Stimulated activated CD8-positive, alpha-beta memory T cell treated with anti-CD3 and anti-CD28 coated beads, Interleukin-2, amount 100 ng/mL, for 48 hours (primary cell): ENCODE measurements around the gene DNAJC30.
"Not testable (repeated sequence)": the region's sequence is repeated elsewhere in the genome, so short reads cannot be mapped to it uniquely, and the experiment has no call there.

Experiments
- DNase-seq, 2 donors: peaks; one replicate each; pipeline ENCODE4 v3.0.0-alpha.2; 2020; ENCODE audit warnings: low read depth in 2 of 2

Gene DNAJC30

GRCh38 chr7:73683056-73683787, at the start of gene DNAJC30, which contains the start of gene BUD23:
Gene DNAJC30, minus strand, starts transcription at chr7:73683453. Its CDS starts 30 bp downstream, at chr7:73683423.
Gene BUD23, plus strand, starts transcription at chr7:73683597. Its CDS starts 29 bp downstream, at chr7:73683626.
- DNase-seq, result peak; percentile 93 to 99

DNA sequence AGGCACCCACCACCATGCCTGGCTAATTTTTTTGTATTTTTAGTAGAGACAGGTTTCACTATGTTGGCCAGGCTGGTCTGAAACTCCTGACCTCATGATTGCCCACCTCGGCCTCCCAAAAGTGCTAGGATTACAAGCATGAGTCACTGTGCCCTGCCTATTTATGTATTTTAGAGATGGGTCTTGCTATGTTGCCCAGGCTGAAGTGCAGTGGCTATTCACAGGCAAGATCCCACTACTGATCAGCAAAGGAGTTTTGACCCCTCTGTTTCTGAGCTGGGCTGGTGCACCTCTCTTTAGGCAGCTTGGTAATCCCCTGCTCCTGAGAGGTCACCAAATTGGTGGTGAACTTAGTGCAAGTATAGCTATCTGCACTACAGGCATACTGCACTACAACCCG, 49.1 kb upstream of the DNAJC30 start:
- DNase-seq, result no peak

- DNase-seq, result no peak
Observed at GRCh38 chr7:73730485-73730884, 47.2 kb upstream of the DNAJC30 start.

DNA sequence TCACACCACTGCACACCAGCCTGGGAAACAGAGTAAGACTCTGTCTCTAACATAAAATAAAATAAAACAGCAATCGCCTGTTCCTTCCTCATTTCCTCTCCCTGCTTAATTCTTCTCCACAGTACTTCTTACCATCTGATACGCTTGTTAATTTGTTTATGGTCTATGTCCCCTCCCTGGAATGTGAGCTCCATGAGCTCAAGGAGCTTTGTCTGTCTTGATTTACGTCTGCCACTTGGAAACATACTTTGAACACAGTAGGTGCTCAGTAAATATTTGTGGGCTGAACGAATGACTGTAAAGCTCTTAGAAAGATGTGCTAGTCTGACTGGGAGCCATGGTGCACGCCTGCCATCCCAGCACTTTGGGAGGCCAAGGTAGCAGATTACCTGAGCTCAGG, 45.3 kb upstream of the DNAJC30 start:
- no peak for DNase-seq

DNA sequence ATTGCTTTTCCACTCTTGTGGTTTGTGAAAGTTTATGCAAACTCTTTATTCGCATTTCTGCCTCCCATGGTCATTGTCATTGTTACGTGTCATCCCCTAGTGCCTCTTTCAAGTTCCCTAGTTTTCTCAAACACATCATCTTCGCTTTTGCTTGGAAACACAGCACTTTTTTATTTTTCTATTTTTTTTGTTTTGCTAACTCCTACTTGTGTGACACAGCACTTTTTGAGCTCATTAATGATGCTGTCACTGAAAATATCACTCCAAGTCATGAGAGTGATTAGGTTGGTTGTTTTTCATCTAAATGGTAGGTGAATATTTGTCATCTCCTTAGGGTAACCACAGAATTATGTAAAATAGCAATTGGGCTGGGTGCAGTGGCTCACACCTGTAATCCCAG, 44.7 kb upstream of the DNAJC30 start:
- DNase-seq, result no peak

DNA sequence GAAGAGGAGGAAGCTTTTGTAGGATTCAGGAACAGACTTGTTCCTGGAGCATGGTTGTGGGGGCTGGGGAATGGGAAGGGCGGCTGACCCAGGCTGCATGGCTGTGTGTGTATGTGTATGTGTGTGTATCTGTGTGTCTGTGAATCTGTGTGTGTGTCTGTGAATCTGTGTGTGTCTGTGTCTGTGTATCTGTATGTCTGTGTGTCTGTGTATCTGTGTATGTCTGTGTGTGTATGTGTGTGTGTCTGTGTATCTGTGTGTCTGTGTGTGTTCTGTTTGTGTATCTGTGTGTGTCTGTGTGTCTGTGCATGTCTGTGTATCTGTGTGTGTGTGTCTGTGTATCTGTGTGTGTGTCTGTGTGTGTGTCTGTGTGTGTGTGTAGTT, 42.8 kb upstream of the DNAJC30 start:
- no peak for DNase-seq

DNA sequence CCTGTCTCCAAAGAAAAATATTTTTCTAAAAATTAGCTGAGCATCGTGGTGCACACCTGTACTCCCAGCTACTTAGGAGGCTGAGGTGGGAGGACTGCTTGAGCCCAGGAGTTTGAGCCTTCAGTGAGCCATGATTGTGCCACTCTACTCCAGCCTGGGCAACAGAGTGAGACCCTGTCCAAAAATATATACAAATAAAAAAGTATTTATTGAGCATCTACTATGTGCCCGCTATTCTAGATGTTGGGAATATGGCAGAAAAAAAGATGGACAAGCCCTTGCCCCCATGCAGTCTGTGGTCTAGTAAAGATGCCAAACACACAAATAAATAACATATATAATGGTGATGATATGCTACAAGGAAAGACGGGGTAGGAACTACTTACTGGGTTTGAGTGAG, 40.6 kb upstream of the DNAJC30 start:
- DNase-seq, result no peak

- no peak for DNase-seq
Observed at GRCh38 chr7:73722785-73723184, 39.5 kb upstream of the DNAJC30 start.

DNA sequence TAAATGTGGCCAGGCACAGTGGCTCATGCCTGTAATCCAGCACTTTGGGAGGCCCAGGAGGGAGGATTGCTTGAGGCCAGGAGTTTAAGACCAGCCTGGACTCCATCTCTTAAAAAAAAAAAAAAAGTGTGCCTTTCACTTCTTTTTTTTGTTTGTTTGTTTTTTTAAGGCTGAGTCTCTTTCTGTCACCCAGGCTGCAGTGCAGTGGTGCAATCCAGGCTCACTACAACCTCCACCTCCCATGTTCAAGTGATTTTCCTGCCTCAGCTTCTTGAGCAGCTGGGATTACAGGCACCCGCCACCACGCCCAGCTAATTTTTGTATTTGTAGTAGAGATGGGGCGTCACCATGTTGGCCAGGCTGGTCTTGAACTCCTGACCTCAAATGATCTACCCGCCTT, 38.9 kb upstream of the DNAJC30 start:
- not testable (repeated sequence) for DNase-seq

- DNase-seq, result no peak
Observed at GRCh38 chr7:73721377-73721817, 38.1 kb upstream of the DNAJC30 start.

GRCh38 chr7:73720443-73720842, 37.2 kb upstream of the DNAJC30 start:
- DNase-seq, result not testable (repeated sequence)

DNA sequence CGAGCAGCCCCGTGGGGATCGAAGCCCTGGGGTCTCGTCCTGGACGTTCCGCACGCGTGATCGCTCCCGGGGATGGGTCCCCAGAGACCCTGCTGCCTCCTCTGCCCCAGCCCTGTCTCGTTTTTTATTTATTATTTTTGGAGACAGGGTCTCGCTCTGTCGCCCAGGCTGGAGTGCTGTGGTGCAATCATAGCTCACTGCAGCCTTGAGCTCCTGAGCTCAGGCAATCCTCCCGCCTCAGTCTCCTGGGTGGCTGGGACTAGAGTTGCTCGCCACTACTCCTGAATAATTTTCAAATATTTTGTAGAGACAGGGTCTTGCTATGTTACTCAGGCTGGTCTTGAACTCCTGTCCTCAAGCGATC, 36.5 kb upstream of the DNAJC30 start:
- DNase-seq, result no peak

GRCh38 chr7:73718905-73719805, 35.9 kb upstream of the DNAJC30 start, which contains the start of gene STX1A:
Gene STX1A, minus strand, starts transcription at chr7:73719669. Its CDS starts 38 bp downstream, at chr7:73719631.
- peak; percentile 55 to 68 for DNase-seq

GRCh38 chr7:73718438-73718881, 35.2 kb upstream of the DNAJC30 start:
- no peak for DNase-seq

DNA sequence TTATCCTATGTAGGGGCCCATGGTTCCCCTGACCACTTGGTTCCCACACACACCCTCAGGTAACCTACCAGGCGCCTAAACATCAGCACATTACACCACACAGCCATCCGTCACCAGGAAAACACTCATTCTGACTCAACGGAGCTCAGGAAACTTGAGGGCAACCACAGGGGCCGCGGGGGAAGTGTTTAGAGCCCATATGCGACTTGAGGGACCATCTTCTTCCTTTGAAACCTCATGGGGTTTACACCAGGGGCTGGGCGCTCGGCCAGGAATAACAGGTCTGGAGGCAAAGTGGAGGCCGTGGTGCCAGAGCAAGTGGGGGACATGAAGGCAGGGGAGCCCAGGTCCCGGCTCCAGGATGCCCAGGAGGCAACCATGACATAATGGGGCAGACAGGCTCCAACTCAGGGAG, 34.7 kb upstream of the DNAJC30 start:
- peak; percentile 69 to 70 for DNase-seq

GRCh38 chr7:73717025-73717807, 34.0 kb upstream of the DNAJC30 start:
- no peak for DNase-seq

GRCh38 chr7:73716318-73716890, 33.2 kb upstream of the DNAJC30 start:
- no peak for DNase-seq

DNA sequence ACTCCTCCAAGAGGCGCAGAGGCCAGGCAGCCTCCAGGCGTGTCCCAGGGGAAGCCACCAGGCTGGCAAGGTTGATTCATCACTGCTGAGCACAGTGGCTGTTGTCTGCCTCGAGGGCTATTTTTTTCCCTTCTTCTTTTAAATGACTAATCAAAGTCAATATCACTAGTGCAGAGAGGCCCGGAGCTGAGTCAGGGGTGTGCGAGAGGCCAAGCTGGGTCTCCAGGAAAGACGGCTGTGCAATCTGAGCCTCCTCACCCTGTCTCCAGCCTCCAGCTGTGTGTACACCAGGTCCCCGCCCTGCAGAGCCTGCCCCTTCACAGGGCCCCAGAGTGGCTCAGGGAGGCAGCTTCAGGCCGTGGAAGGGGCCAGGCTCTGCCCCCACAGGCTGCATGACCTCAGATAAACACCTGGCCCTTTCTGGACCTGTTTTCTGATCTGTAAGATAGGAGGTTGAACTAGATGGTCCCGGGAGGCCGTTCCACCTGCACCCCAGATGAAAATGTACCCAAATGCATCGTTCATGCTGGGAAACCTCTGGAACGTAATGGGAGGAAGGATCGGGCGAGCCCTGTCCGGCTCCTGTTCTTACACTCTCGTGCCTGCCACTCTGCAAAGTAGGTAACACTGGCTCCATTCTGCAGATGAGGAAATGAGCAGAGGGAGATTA, 32.5 kb upstream of the DNAJC30 start:
- DNase-seq, result peak; percentile 43 to 65

GRCh38 chr7:73713319-73713718, 30.1 kb upstream of the DNAJC30 start:
- DNase-seq, result not testable (repeated sequence)

DNA sequence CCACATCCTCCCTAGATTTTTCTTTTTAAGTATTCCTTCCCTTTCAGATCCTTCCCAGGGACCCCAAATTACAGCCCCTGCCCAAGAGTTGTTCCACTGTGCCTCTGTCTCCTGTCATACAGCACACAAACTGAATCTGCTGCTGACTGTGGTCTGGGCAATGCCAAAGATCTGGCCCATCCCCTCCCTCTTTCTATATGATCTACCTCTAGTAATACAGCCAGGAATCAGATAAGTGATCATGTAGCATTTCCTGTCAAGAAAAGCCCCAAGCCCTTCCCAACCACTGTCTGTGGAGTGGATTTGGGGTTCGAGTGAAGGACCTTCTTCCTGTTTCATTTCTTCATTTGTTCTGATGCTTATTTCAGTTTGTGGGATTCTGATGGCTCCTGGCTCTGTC, 29.5 kb upstream of the DNAJC30 start:
- DNase-seq, result no peak
